HepG2 (cell line): Measurements from ENCODE around the gene CCND2. TPM values are rescaled to one million over a fixed set of nuclear protein-coding genes. Genes with fewer than 3 reads are reported as not detected.

ENCODE experiments used
- ARHGAP35 ChIP-seq: sonication (generic); formaldehyde crosslinking; IDR thresholded peaks from 2 replicates; pipeline ENCODE4 v1.9.0; 2022; ENCODE audit warnings: mild to moderate bottlenecking, inconsistent platforms, moderate library complexity, missing genetic modification reagents, borderline replicate concordance
- CENPBD1 ChIP-seq: sonication (generic); formaldehyde crosslinking; IDR thresholded peaks from 2 replicates; pipeline ENCODE4 v1.8.0; 2022; ENCODE audit warnings: missing genetic modification reagents, low read depth, mild to moderate bottlenecking, borderline replicate concordance
- FOXA1 ChIP-seq, 2 experiments: fragments of 450-650 bp in 1 of 2; sonication (generic) in 1 of 2; formaldehyde crosslinking in 1 of 2; IDR thresholded peaks; 2 replicates each; pipeline versions ENCODE4 v1.4.0 to v1.6.1; 2016 to 2020; ENCODE audit warnings: missing genetic modification reagents in 1 of 2
- FOXO4 ChIP-seq: sonication (generic); formaldehyde crosslinking; conservative IDR thresholded peaks from 2 replicates; pipeline ENCODE4 v1.8.1; 2023; ENCODE audit warnings: missing genetic modification reagents
- GABPB1 ChIP-seq: IDR thresholded peaks from 2 replicates; pipeline ENCODE4 v1.6.1; 2016; ENCODE audit warnings: mild to moderate bottlenecking, missing genetic modification reagents, moderate library complexity, missing compliant biosample characterization
- KDM5B ChIP-seq: sonication (generic); formaldehyde crosslinking; IDR thresholded peaks from 2 replicates; pipeline ENCODE4 v1.4.0; 2020; ENCODE audit warnings: missing genetic modification reagents, mild to moderate bottlenecking, borderline replicate concordance
- KLF9 ChIP-seq: IDR thresholded peaks from 2 replicates; pipeline ENCODE4 v1.6.1; 2016; ENCODE audit warnings: low read depth
- MTA1 ChIP-seq: sonication (generic); formaldehyde crosslinking; IDR thresholded peaks from 2 replicates; pipeline ENCODE4 v1.4.0; 2020; ENCODE audit warnings: missing genetic modification reagents, mild to moderate bottlenecking, borderline replicate concordance
- NCOA2 ChIP-seq: sonication (generic); formaldehyde crosslinking; IDR thresholded peaks from 2 replicates; pipeline ENCODE4 v1.8.0; 2022; ENCODE audit warnings: inconsistent platforms
- PAF1 ChIP-seq: IDR thresholded peaks from 2 replicates; pipeline ENCODE4 v1.6.1; 2016; ENCODE audit warnings: missing genetic modification reagents, missing compliant biosample characterization
- PHF5A ChIP-seq: IDR thresholded peaks from one replicate; pipeline ENCODE4 v1.6.1; 2018; ENCODE audit warnings: low read depth, missing genetic modification reagents; ENCODE audit not compliant: unreplicated experiment
- POLR2G ChIP-seq: fragments of 200-400 bp; formaldehyde crosslinking; IDR thresholded peaks from 2 replicates; pipeline ENCODE4 v1.6.1; 2018; ENCODE audit warnings: mild to moderate bottlenecking, low read depth, low read length, moderate library complexity
- XRCC5 ChIP-seq: fragments of 200-400 bp; formaldehyde crosslinking; optimal IDR thresholded peaks from 2 replicates; pipeline ENCODE3; 2017; ENCODE audit warnings: mild to moderate bottlenecking, low read length
- ZNF329 ChIP-seq: sonication (generic); formaldehyde crosslinking; IDR thresholded peaks from 2 replicates; pipeline ENCODE4 v1.9.0; 2021; ENCODE audit warnings: low read depth, mild to moderate bottlenecking, missing genetic modification reagents
- ZSCAN20 ChIP-seq: sonication (generic); formaldehyde crosslinking; IDR thresholded peaks from 2 replicates; pipeline ENCODE4 v1.4.0; 2020; ENCODE audit warnings: missing genetic modification reagents, mild to moderate bottlenecking, borderline replicate concordance
- polyA plus RNA-seq, 8 experiments: library from polyadenylated mRNA; depleted of rRNA in 3 of 8; stranded (reverse) in 7 of 8; unstranded in 1 of 8; fragments of >200 nt; fragmentation: Illumina TruSeq in 4 of 8; extraction: Trizol in 4 of 8; gene quantifications; 2 replicates each; pipeline versions ENCODE4 v1.2.1 to v1.2.3, GENCODE V29; 2011 to 2016; ENCODE audit warnings: low read depth in 4 of 8, missing spikeins in 1 of 8, mixed read lengths in 1 of 8; ENCODE audit not compliant: insufficient read depth in 1 of 8
- total RNA-seq, 5 experiments: library from RNA; depleted of rRNA; stranded (reverse); fragments of >200 nt; fragmentation: Illumina TruSeq; extraction: Trizol; gene quantifications; 2 replicates each; pipeline ENCODE4 v1.2.3, GENCODE V29; 2016; ENCODE audit warnings: low read depth in 1 of 5
- TF ChIP-seq, protein P1 (sequence below): IDR thresholded peaks from 2 replicates; pipeline ENCODE4 v1.6.1; 2016; ENCODE audit warnings: low read depth, missing genetic modification reagents, missing compliant biosample characterization
- TF ChIP-seq, protein P2 (sequence below): sonication (generic); formaldehyde crosslinking; IDR thresholded peaks from 2 replicates; pipeline ENCODE4 v1.4.0; 2020; ENCODE audit warnings: missing genetic modification reagents

The CCND2 gene
- total and polyA plus RNA-seq, 2 of the 13 experiments (the other 11 are each of a cell fraction or from before 2014, with no cell fraction given): 0.61 to 1.4 TPM

DNA sequence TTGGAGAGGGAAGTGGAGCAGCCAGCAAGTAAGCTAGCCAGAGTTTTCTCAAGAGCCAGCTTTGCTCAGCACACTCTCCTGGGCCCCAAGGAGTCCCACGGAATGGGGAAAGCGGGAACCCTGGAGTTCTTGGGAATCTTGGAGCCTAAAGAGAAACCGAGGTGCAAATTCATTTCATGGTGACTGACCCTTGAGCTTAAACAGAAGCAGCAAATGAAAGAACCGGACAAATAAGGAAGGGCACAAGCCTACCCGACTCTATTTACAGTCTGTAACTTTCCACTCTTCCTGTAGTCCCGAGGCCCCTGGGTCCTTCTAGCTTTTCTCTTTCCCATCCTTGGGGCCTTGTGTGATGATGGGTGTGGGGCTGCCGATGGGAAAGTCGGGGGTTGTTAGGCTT, 29.3 kb downstream of the CCND2 start (continued):
- no peak for TF ChIP-seq ARHGAP35 (CRISPR knock-in tag)
- TF ChIP-seq, protein P1, sequence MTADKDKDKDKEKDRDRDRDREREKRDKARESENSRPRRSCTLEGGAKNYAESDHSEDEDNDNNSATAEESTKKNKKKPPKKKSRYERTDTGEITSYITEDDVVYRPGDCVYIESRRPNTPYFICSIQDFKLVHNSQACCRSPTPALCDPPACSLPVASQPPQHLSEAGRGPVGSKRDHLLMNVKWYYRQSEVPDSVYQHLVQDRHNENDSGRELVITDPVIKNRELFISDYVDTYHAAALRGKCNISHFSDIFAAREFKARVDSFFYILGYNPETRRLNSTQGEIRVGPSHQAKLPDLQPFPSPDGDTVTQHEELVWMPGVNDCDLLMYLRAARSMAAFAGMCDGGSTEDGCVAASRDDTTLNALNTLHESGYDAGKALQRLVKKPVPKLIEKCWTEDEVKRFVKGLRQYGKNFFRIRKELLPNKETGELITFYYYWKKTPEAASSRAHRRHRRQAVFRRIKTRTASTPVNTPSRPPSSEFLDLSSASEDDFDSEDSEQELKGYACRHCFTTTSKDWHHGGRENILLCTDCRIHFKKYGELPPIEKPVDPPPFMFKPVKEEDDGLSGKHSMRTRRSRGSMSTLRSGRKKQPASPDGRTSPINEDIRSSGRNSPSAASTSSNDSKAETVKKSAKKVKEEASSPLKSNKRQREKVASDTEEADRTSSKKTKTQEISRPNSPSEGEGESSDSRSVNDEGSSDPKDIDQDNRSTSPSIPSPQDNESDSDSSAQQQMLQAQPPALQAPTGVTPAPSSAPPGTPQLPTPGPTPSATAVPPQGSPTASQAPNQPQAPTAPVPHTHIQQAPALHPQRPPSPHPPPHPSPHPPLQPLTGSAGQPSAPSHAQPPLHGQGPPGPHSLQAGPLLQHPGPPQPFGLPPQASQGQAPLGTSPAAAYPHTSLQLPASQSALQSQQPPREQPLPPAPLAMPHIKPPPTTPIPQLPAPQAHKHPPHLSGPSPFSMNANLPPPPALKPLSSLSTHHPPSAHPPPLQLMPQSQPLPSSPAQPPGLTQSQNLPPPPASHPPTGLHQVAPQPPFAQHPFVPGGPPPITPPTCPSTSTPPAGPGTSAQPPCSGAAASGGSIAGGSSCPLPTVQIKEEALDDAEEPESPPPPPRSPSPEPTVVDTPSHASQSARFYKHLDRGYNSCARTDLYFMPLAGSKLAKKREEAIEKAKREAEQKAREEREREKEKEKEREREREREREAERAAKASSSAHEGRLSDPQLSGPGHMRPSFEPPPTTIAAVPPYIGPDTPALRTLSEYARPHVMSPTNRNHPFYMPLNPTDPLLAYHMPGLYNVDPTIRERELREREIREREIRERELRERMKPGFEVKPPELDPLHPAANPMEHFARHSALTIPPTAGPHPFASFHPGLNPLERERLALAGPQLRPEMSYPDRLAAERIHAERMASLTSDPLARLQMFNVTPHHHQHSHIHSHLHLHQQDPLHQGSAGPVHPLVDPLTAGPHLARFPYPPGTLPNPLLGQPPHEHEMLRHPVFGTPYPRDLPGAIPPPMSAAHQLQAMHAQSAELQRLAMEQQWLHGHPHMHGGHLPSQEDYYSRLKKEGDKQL (CRISPR knock-in tag): no peak
- TF ChIP-seq MTA1 (CRISPR knock-in tag): no peak
- TF ChIP-seq, protein P2, sequence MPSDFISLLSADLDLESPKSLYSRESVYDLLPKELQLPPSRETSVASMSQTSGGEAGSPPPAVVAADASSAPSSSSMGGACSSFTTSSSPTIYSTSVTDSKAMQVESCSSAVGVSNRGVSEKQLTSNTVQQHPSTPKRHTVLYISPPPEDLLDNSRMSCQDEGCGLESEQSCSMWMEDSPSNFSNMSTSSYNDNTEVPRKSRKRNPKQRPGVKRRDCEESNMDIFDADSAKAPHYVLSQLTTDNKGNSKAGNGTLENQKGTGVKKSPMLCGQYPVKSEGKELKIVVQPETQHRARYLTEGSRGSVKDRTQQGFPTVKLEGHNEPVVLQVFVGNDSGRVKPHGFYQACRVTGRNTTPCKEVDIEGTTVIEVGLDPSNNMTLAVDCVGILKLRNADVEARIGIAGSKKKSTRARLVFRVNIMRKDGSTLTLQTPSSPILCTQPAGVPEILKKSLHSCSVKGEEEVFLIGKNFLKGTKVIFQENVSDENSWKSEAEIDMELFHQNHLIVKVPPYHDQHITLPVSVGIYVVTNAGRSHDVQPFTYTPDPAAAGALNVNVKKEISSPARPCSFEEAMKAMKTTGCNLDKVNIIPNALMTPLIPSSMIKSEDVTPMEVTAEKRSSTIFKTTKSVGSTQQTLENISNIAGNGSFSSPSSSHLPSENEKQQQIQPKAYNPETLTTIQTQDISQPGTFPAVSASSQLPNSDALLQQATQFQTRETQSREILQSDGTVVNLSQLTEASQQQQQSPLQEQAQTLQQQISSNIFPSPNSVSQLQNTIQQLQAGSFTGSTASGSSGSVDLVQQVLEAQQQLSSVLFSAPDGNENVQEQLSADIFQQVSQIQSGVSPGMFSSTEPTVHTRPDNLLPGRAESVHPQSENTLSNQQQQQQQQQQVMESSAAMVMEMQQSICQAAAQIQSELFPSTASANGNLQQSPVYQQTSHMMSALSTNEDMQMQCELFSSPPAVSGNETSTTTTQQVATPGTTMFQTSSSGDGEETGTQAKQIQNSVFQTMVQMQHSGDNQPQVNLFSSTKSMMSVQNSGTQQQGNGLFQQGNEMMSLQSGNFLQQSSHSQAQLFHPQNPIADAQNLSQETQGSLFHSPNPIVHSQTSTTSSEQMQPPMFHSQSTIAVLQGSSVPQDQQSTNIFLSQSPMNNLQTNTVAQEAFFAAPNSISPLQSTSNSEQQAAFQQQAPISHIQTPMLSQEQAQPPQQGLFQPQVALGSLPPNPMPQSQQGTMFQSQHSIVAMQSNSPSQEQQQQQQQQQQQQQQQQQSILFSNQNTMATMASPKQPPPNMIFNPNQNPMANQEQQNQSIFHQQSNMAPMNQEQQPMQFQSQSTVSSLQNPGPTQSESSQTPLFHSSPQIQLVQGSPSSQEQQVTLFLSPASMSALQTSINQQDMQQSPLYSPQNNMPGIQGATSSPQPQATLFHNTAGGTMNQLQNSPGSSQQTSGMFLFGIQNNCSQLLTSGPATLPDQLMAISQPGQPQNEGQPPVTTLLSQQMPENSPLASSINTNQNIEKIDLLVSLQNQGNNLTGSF (CRISPR knock-in tag): 0 out of 2 replicates have a peak, but pooled peaks have one; percentile 48
- TF ChIP-seq FOXO4 (CRISPR knock-in tag): no peak
- TF ChIP-seq CENPBD1: no peak
- TF ChIP-seq PHF5A (CRISPR knock-in tag): no peak
- TF ChIP-seq GABPB1 (CRISPR knock-in tag): no peak
- no peak for TF ChIP-seq PAF1 (CRISPR knock-in tag)
- TF ChIP-seq XRCC5: no peak
- TF ChIP-seq KDM5B (CRISPR knock-in tag): no peak
- TF ChIP-seq FOXA1 (IDR thresholded peaks at IDR 0.05): no peak
- TF ChIP-seq FOXA1 (CRISPR knock-in tag; IDR thresholded peaks at IDR 0.05): peak; percentile 53; the same call in 1 of the 2 replicates
- TF ChIP-seq KLF9: no peak
- TF ChIP-seq ZSCAN20 (CRISPR knock-in tag): no peak
- TF ChIP-seq ZNF329: 0 out of 2 replicates have a peak, but pooled peaks have one; percentile 25
- TF ChIP-seq NCOA2 (CRISPR knock-in tag): no peak
- TF ChIP-seq POLR2G: peak; percentile 56; the same call in 1 of the 2 replicates
